PC-9 (cell line): Measurements from ENCODE around the gene BRMS1. TPM values are rescaled to one million over a fixed set of nuclear protein-coding genes. Genes with fewer than 3 reads are reported as not detected.
A peak's percentile ranks its signal among the peaks of the same experiment; 100 is the strongest.

Source experiments
- BruUV-seq: library from RNA; stranded (reverse); fragments of 400-500 nt; replicated peaks from 2 replicates; lab custom pipeline; 2021; lab: Mats Ljungman, UMichigan
- CTCF ChIA-PET: fragments of 300-600 bp; sonication (Branson Sonifier 250); formaldehyde crosslinking; loops from one replicate; lab custom pipeline; 2022; ENCODE audit warnings: antibody characterized with exemption; lab: Charles Lee
- POLR2A ChIA-PET: fragments of 300-600 bp; sonication (Branson Sonifier 250); formaldehyde crosslinking; loops from one replicate; lab custom pipeline; 2022; ENCODE audit warnings: antibody characterized with exemption; ENCODE audit not compliant: unreplicated experiment; lab: Charles Lee
- DNase-seq, 2 experiments: peaks; one replicate each; pipeline versions ENCODE4 v3.0.0 to v3.0.0-alpha.2; 2015 to 2022; ENCODE audit warnings: mixed read lengths in 1 of 2
- H2AFZ ChIP-seq: fragments of 200-600 bp; sonication (generic); 2 replicates; pipeline ENCODE4 v1.8.1; 2017; ENCODE audit warnings: antibody characterized with exemption
- H3F3A ChIP-seq: fragments of 200-600 bp; sonication (generic); 2 replicates; pipeline ENCODE4 v1.8.1; 2017; ENCODE audit warnings: antibody characterized with exemption, mild to moderate bottlenecking, low read depth; ENCODE audit not compliant: insufficient read depth
- H3K27ac ChIP-seq: fragments of 200-600 bp; sonication (generic); 2 replicates; pipeline ENCODE4 v1.6.1; 2016; ENCODE audit warnings: mixed run types
- H3K27me3 ChIP-seq: fragments of 200-600 bp; sonication (generic); 2 replicates; pipeline ENCODE4 v1.6.1; 2016; ENCODE audit warnings: low read depth, mixed run types; ENCODE audit not compliant: insufficient read depth
- H3K36me3 ChIP-seq: fragments of 200-600 bp; sonication (generic); 2 replicates; pipeline ENCODE4 v1.6.1; 2016; ENCODE audit warnings: low read depth, mixed run types
- H3K4me1 ChIP-seq: fragments of 200-600 bp; sonication (generic); replicated peaks from 2 replicates; pipeline ENCODE4 v1.6.1; 2016; ENCODE audit warnings: mixed run types; ENCODE audit not compliant: insufficient read depth
- H3K4me2 ChIP-seq: fragments of 200-600 bp; sonication (generic); 2 replicates; pipeline ENCODE4 v1.6.1; 2017; ENCODE audit warnings: mixed run types
- H3K4me3 ChIP-seq: fragments of 200-600 bp; sonication (generic); 2 replicates; pipeline ENCODE4 v1.6.1; 2016; ENCODE audit warnings: mixed run types
- H3K79me2 ChIP-seq: fragments of 200-600 bp; sonication (generic); 2 replicates; pipeline ENCODE4 v1.6.1; 2017; ENCODE audit warnings: low read depth, mixed run types
- H3K9me2 ChIP-seq: fragments of 200-600 bp; sonication (generic); 2 replicates; pipeline ENCODE4 v1.8.1; 2017; ENCODE audit warnings: mild to moderate bottlenecking; ENCODE audit not compliant: insufficient read depth
- H3K9me3 ChIP-seq: fragments of 200-600 bp; sonication (generic); 2 replicates; pipeline ENCODE4 v1.8.1; 2016; ENCODE audit warnings: low read depth; ENCODE audit not compliant: insufficient read depth
- H4K20me1 ChIP-seq: fragments of 200-600 bp; sonication (generic); 2 replicates; pipeline ENCODE4 v1.8.1; 2017; ENCODE audit not compliant: insufficient read depth
- EZH2 ChIP-seq: fragments of 200-600 bp; sonication (generic); IDR thresholded peaks from 2 replicates; pipeline ENCODE4 v1.8.0; 2017; ENCODE audit warnings: antibody characterized with exemption, low read depth
- intact Hi-C: fragments of 100-400 bp; cut with micrococcal nuclease; formaldehyde crosslinking; loops from one replicate; pipeline ENCODE4 v1.10.0; 2022; ENCODE audit not compliant: unreplicated experiment
- total RNA-seq: library from RNA; stranded (reverse); gene quantifications from 2 replicates; pipeline ENCODE4 v1.2.3, GENCODE V29; 2021
- TF ChIP-seq, protein P1 (sequence below): fragments of 200-600 bp; sonication (generic); conservative IDR thresholded peaks from 2 replicates; pipeline ENCODE4 v1.6.1; 2017; ENCODE audit warnings: mixed run types, antibody characterized with exemption, mild to moderate bottlenecking, moderate library complexity

The BRMS1 gene
- total RNA-seq, 1 experiment from 2014 or later, result 54.3 TPM

DNA sequence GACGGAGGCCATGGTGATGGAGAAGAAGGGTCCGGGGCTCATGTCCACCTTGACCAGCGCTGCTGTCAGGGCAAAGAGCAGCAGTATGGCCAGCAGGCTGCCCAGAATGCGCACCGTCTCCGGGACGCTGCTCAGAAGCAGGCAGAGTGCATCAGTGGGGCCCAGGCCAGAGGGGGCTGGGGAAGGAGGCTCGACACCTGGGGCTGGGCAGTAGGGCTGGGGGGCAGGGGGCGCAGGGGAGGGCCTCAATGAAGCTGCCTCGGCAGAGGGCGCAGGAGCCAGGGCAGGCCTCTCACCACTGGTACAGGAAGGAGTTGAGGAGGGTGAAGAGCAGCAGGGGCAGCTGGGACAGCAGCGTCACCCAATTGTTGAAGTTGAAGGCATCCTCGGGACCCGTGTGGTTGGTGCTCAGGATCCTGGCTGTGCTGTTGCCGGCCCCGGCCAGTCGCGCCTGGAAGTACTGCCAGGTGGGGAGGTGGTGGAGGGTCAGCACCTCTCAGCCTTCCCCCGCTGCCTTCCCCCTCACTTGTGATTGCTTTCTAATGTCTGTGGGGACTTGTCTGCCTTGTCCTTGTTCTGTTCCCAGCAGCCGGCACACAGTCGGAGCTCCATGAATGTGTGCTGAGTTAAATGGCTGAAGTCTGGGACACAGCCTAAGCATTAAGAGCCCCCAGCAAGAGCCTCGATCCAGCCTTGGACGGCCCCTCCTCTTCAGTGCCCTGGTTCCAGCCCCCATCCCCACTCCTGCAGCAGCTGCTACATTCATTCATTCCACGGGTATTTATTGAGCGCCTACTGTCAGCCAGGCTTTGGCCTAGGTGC, 24.4 kb upstream of the BRMS1 start:
- DNase-seq, result no peak
- H3K27ac ChIP-seq, result no peak overlapping the region
- ChIA-PET CTCF (interaction anchor here (0.6 to 1.8 kb wide), 2 partner anchors 17 to 80 kb away, joined by 4 to 11 read pairs; partner anchors contain the start of gene YIF1A), POLR2A (interaction anchor here (0.7 kb wide), 1 partner anchor 24 kb away, joined by 3 read pairs; no protein-coding TSS in a partner anchor)
- H3K79me2 ChIP-seq, result peaks cover 31% of the 10 kb centered on the region
- H3K4me1 ChIP-seq, result peaks cover 24% of the 10 kb centered on the region
- H2AFZ ChIP-seq, result no peak overlapping the region
- H3K4me3 ChIP-seq, result peak overlapping the region; percentile 95; the same call in 1 of the 2 replicates
- intact Hi-C loops, result no loop called here
- H3K27me3 ChIP-seq, result no peaks in the 10 kb centered on the region
- BruUV-seq, result no TSS peak
- peak overlapping the region; percentile 80 for H3K4me2 ChIP-seq
- peaks cover 63% of the 10 kb centered on the region for H3F3A ChIP-seq
- TF ChIP-seq EZH2, result no peak
- H4K20me1 ChIP-seq, result peaks cover 35% of the 10 kb centered on the region
- H3K9me2 ChIP-seq, result no peaks in the 10 kb centered on the region
- no peaks in the 10 kb centered on the region for H3K9me3 ChIP-seq
- H3K36me3 ChIP-seq, result peaks cover 25% of the 10 kb centered on the region

DNA sequence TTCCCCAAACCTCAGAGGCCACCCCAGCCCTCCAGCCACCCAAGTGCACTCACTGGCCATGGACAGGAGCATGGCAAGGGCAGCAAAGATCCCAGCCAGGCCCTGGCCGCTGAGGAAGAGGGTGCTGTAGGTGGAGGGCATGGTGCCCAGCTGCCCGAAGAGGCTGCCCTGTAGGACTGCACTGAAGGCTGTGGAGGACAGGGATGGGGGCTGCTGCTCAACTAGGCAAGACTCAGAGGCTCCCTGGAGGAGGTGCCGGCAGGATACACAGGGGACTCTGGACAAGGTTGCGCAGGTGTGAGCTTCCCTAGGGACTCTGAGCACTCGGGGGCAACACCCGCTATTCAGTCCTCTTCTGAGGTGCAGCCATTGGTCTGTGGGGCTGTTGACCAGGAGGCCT, 23.6 kb upstream of the BRMS1 start:
- H3K27me3 ChIP-seq, result no peaks in the 10 kb centered on the region

DNA sequence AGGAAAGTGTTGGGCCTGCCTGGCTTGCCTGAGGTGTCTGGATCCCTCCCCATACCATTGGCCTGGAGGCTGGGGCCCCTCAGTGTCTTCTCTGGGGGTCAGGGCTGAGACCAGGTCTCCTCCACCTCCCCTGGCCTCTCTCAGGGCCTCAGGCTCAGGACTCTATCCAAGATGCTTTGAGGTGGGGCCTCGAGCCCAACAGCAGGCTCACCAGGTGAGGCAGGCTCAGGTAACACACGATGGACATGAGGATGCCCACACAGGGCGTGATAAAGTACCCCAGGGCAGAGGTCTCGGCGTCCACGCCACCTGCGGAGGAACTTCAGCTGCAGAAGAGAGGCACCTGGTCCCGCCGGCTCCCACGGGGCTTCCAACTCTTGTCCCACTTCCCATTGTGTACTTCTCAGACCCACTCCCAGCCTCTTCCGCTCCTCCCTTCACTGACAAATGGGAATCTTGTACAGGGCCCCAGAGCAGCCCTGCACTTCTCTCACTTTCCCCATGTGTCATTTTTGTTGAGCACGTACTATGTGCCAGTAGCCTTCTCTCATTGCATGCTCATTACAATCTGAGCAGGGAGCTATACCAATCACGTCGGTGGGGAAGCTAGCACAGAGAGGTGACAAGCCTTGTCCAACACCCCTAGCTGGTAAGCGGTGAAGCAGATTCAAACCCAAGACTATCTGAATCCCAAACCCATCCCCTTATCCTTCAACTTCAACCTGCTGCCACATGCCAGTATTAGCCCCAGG, 22.8 kb upstream of the BRMS1 start:
- POLR2A ChIA-PET, result no interaction called here
- Histone ChIP-seq H3K9me2 (no peaks in the 10 kb centered on the region), H3K27ac (no peak overlapping the region), H3K4me2 (no peak overlapping the region), H3K36me3 (peaks cover 27% of the 10 kb centered on the region), H3K9me3 (no peaks in the 10 kb centered on the region), H3K4me3 (no peak overlapping the region), H3K27me3 (no peaks in the 10 kb centered on the region), H3F3A (peaks cover 66% of the 10 kb centered on the region), H2AFZ (no peak overlapping the region), H4K20me1 (peaks cover 45% of the 10 kb centered on the region), H3K4me1 (peaks cover 15% of the 10 kb centered on the region), H3K79me2 (peaks cover 31% of the 10 kb centered on the region)
- no TSS peak for BruUV-seq
- DNase-seq, result no peak
- intact Hi-C loops, result no loop called here
- CTCF ChIA-PET, result no interaction called here
- no peak for TF ChIP-seq EZH2
- TF ChIP-seq, protein P1, sequence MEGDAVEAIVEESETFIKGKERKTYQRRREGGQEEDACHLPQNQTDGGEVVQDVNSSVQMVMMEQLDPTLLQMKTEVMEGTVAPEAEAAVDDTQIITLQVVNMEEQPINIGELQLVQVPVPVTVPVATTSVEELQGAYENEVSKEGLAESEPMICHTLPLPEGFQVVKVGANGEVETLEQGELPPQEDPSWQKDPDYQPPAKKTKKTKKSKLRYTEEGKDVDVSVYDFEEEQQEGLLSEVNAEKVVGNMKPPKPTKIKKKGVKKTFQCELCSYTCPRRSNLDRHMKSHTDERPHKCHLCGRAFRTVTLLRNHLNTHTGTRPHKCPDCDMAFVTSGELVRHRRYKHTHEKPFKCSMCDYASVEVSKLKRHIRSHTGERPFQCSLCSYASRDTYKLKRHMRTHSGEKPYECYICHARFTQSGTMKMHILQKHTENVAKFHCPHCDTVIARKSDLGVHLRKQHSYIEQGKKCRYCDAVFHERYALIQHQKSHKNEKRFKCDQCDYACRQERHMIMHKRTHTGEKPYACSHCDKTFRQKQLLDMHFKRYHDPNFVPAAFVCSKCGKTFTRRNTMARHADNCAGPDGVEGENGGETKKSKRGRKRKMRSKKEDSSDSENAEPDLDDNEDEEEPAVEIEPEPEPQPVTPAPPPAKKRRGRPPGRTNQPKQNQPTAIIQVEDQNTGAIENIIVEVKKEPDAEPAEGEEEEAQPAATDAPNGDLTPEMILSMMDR, result no peak

More for the DNA sequence above, 23.6 kb upstream of the BRMS1 start:
- Histone ChIP-seq H3K27ac (no peak overlapping the region), H3K9me2 (no peaks in the 10 kb centered on the region), H2AFZ (no peak overlapping the region), H3K9me3 (no peaks in the 10 kb centered on the region), H3K36me3 (peaks cover 25% of the 10 kb centered on the region), H3K4me1 (peaks cover 23% of the 10 kb centered on the region), H3K4me3 (no peak overlapping the region), H4K20me1 (peaks cover 38% of the 10 kb centered on the region), H3K4me2 (no peak overlapping the region), H3K79me2 (peaks cover 31% of the 10 kb centered on the region), H3F3A (peaks cover 67% of the 10 kb centered on the region)
- ChIA-PET CTCF (no interaction called here), POLR2A (no interaction called here)
- intact Hi-C loops, result no loop called here
- no TSS peak for BruUV-seq
- DNase-seq, result no peak
- no peak for TF ChIP-seq EZH2
- TF ChIP-seq, protein P1, result no peak
